SK-N-MC (cell line): ENCODE data around the gene CDK6.

ENCODE experiments used
- EZH2 ChIP-seq: fragments of 200-600 bp; sonication (generic); IDR thresholded peaks from one replicate; pipeline ENCODE4 v1.6.1; 2017; ENCODE audit warnings: antibody characterized with exemption
- POLR2AphosphoS5 ChIP-seq: IDR thresholded peaks from 2 replicates; pipeline ENCODE4 v1.6.1; 2012; ENCODE audit warnings: mild to moderate bottlenecking, low read depth, low read length, borderline replicate concordance

- TF ChIP-seq EZH2 (no peak), POLR2AphosphoS5 (no peak)
Observed at GRCh38 chr7:92758796-92759431, 77.5 kb downstream of the CDK6 start.
